LHCN-M2 (cell line): ENCODE measurements around the gene NAGA. TPM values are rescaled to one million over a fixed set of nuclear protein-coding genes. Genes with fewer than 3 reads are reported as not detected.

Experiments used
- DNase-seq: peaks from one replicate; pipeline ENCODE4 v3.0.0-alpha.2; 2012; ENCODE audit warnings: low read depth
- total RNA-seq: library from RNA; depleted of rRNA; stranded (reverse); fragments of >200 nt; gene quantifications from 2 replicates; pipeline ENCODE4 v1.2.3, GENCODE V29; 2014; rRNA removed

Gene NAGA
- total RNA-seq, 1 experiment from 2014 or later: 36.2 TPM

GRCh38 chr22:42050641-42051180 is 19.9 kb downstream of the NAGA start:
- DNase-seq: no peak

- no peak for DNase-seq
Observed at GRCh38 chr22:42041784-42042183, 28.8 kb downstream of the NAGA start.

GRCh38 chr22:42039271-42039670 is 31.3 kb downstream of the NAGA start:
- no peak for DNase-seq

GRCh38 chr22:42035256-42035655 is 35.4 kb downstream of the NAGA start:
- no peak for DNase-seq

GRCh38 chr22:42033263-42034181 is 37.1 kb downstream of the NAGA start:
- no peak for DNase-seq

- no peak for DNase-seq
Observed at GRCh38 chr22:42026705-42027104, 43.9 kb downstream of the NAGA start.

GRCh38 chr22:42025421-42025820 is 45.2 kb downstream of the NAGA start:
- no peak for DNase-seq

GRCh38 chr22:42022162-42022847 is 48.3 kb downstream of the NAGA start:
- DNase-seq: no peak

GRCh38 chr22:42021571-42021970 is 49.0 kb downstream of the NAGA start:
- DNase-seq: no peak

GRCh38 chr22:42018224-42018623 is 52.4 kb downstream of the NAGA start:
- no peak for DNase-seq

GRCh38 chr22:42016111-42016510 is 54.5 kb downstream of the NAGA start:
- DNase-seq: no peak

- DNase-seq: no peak
Observed at GRCh38 chr22:42013385-42013784, 57.2 kb downstream of the NAGA start.

GRCh38 chr22:42010778-42011177 is 59.8 kb downstream of the NAGA start:
- DNase-seq: no peak

Other genes with a start within 250 kb of the NAGA start
- gene SREBF2, start 237.7 kb downstream of the NAGA start, total RNA-seq: 37.9 and 42.1 TPM in 2 replicates
- gene SHISA8, start 155.7 kb downstream of the NAGA start, total RNA-seq: not detected in 2 replicates
- 0.17 TPM in 1 of 2 replicates, not detected in the other for gene TNFRSF13C, start 144.0 kb downstream of the NAGA start, total RNA-seq
- 47.1 and 56.0 TPM in 2 replicates for gene CENPM, start 123.7 kb downstream of the NAGA start, total RNA-seq
- not detected in 2 replicates for gene SEPTIN3, start 101.4 kb downstream of the NAGA start, total RNA-seq
- gene WBP2NL, start 72.0 kb downstream of the NAGA start, total RNA-seq: not detected in 2 replicates
- gene PHETA2, start 3.4 kb upstream of the NAGA start, total RNA-seq: 15.7 and 17.6 TPM in 2 replicates
- 2.6 and 6.6 TPM in 2 replicates for gene SMDT1, start 8.9 kb upstream of the NAGA start, total RNA-seq
- gene NDUFA6, start 20.0 kb upstream of the NAGA start, total RNA-seq: 81.9 and 90.6 TPM in 2 replicates
- 0.17 TPM in 1 of 2 replicates, not detected in the other for gene CYP2D6, start 60.0 kb upstream of the NAGA start, total RNA-seq
- 17.6 and 18.1 TPM in 2 replicates for gene TCF20, start 199.8 kb upstream of the NAGA start, total RNA-seq